Measurements from ENCODE around the gene CCDC69.

Gene CCDC69

GRCh38 chr5:151186052-151186451, 37.8 kb downstream of the CCDC69 start:
- no peaks in the 10 kb centered on the region for H3K36me3 ChIP-seq
- no peak for TF ChIP-seq CTCF (IDR thresholded peaks at IDR 0.05; ENCODE audit: low read depth, low read length)

GRCh38 chr5:151184316-151185042, 39.4 kb downstream of the CCDC69 start:
- Histone ChIP-seq H3K4me1 (no peaks in the 10 kb centered on the region; the same call in 1 of the 2 replicates), H3K4me3 (ENCODE audit: low read depth, low read length) (no peak overlapping the region), H3K27me3 (no peaks in the 10 kb centered on the region; the same call in 1 of the 2 replicates), H3K36me3 (no peaks in the 10 kb centered on the region), H3K9me3 (no peaks in the 10 kb centered on the region)
- DNase-seq, result no peak
- TF ChIP-seq CTCF (IDR thresholded peaks at IDR 0.05; ENCODE audit: low read depth, low read length), result no peak

More at GRCh38 chr5:151186052-151186451, 37.8 kb downstream of the CCDC69 start:
- Histone ChIP-seq H3K4me3 (ENCODE audit: low read depth, low read length) (no peak overlapping the region), H3K4me1 (no peaks in the 10 kb centered on the region; the same call in 1 of the 2 replicates), H3K27me3 (no peaks in the 10 kb centered on the region; the same call in 1 of the 2 replicates), H3K9me3 (no peaks in the 10 kb centered on the region)
- DNase-seq, result no peak

GRCh38 chr5:151183456-151184245, 40.2 kb downstream of the CCDC69 start:
- no peak for DNase-seq
- no peak overlapping the region for H3K4me3 ChIP-seq (ENCODE audit: low read depth, low read length)
- no peaks in the 10 kb centered on the region; the same call in 1 of the 2 replicates for H3K4me1 ChIP-seq
- H3K36me3 ChIP-seq, result no peaks in the 10 kb centered on the region
- H3K9me3 ChIP-seq, result no peaks in the 10 kb centered on the region
- H3K27me3 ChIP-seq, result no peaks in the 10 kb centered on the region; the same call in 1 of the 2 replicates
- TF ChIP-seq CTCF (IDR thresholded peaks at IDR 0.05; ENCODE audit: low read depth, low read length), result no peak

GRCh38 chr5:151182976-151183375, 40.9 kb downstream of the CCDC69 start:
- Histone ChIP-seq H3K4me1 (no peaks in the 10 kb centered on the region; the same call in 1 of the 2 replicates), H3K36me3 (no peaks in the 10 kb centered on the region), H3K4me3 (ENCODE audit: low read depth, low read length) (no peak overlapping the region), H3K27me3 (no peaks in the 10 kb centered on the region; the same call in 1 of the 2 replicates), H3K9me3 (no peaks in the 10 kb centered on the region)
- no peak for TF ChIP-seq CTCF (IDR thresholded peaks at IDR 0.05; ENCODE audit: low read depth, low read length)
- DNase-seq, result no peak

GRCh38 chr5:151182524-151182900, 41.4 kb downstream of the CCDC69 start:
- no peak for DNase-seq
- no peak overlapping the region for H3K4me3 ChIP-seq (ENCODE audit: low read depth, low read length)
- no peaks in the 10 kb centered on the region; the same call in 1 of the 2 replicates for H3K4me1 ChIP-seq
- no peak for TF ChIP-seq CTCF (IDR thresholded peaks at IDR 0.05; ENCODE audit: low read depth, low read length)
- H3K27me3 ChIP-seq, result no peaks in the 10 kb centered on the region
- H3K9me3 ChIP-seq, result no peaks in the 10 kb centered on the region
- no peaks in the 10 kb centered on the region for H3K36me3 ChIP-seq

Measured in BE2C (cell line).